ENCODE measurements around the gene CDKAL1.
A peak's percentile ranks its signal among the peaks of the same experiment; 100 is the strongest.
"Not testable (repeated sequence)": the region's sequence is repeated elsewhere in the genome, so short reads cannot be mapped to it uniquely, and the experiment has no call there.

Gene CDKAL1

DNA sequence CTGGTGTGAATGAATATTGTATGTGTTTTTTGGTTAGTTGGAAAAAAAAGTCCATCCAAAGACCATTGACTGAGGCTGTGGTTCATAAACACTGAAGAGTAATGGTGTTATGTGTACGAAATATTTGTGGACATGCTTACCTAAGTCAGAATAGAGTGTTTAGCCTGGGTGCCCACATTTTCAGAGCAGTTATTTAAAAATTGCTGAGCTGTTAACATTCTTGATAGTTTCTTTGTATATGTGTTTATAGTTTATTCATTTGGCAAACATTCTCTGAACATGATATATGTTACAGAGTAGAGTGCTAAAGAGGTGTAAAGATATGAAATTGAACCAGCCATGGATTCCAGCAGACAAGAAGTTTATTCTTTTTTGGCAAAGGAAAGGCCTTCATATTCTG, 20.6 kb downstream of the CDKAL1 start:
- peak in 1 of 2 donors; percentile 1 for DNase-seq

DNA sequence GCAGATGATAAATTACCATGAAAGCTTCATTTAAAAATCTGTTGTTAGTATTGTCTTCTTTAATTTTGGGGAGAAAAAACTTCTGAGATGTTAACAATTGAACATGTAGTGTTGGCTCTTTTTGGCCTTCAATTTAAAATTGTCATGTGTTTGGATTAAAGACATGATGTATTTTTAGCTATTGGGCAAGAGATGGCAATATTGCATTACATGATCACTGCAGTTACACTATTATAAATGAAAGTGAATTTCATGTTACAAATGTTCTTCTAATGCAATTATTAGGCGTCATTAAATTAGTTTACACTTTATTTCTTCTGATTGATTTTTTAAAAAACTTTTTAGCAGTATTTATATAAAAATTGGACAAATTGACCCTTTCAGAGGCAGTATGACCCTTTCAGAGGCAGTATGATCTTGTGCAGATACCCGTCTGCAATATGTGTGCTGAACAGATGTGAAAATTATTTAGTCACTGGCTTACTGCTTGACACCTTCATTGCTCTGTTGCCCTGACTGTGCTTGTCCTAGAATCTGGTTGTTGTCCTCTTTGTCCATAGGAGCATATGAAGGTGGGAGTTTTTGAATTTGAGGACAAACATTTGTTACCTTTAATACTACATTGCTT, 25.8 kb downstream of the CDKAL1 start:
- no peak for DNase-seq

DNA sequence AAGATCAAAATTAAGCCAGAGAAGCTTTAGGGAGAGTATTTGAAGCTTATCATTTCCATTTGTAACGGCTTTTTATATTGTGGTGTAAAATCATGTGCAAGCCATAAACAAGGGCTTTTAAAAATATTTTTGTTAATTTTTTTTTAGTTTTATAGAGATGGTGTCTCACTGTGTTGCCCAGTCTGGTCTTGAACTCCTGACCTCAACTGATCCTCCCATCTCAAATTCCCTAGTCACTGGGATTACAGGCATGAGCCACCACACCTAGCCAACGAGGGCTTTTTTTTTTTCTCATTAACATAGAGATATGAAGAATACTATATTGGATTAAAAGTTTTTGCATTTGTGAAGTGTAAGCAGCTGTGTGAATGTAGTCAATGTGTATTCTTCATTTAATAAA, 29.1 kb downstream of the CDKAL1 start:
- no peak for DNase-seq

DNA sequence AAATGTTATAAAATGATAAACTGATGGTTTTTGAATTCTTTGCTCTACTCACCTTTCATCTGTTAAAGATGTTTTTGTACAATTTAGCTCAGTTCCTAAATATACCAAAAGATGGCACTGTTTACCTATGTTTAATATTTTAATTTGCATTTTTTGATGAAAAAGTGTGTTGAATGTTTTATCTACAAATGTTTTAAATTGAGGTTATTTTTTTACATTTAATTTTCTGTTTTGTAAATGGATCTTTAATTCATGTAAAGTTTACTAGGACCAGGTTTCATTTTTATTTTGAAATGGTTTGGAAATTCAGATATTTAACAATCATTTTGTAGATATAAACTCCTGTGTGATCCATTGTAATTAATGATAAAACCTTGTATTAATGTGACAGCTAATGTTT, 30.0 kb downstream of the CDKAL1 start:
- peak in 1 of 2 donors; percentile 66 for DNase-seq

GRCh38 chr6:20564777-20565176, 30.5 kb downstream of the CDKAL1 start:
- no peak for DNase-seq

DNA sequence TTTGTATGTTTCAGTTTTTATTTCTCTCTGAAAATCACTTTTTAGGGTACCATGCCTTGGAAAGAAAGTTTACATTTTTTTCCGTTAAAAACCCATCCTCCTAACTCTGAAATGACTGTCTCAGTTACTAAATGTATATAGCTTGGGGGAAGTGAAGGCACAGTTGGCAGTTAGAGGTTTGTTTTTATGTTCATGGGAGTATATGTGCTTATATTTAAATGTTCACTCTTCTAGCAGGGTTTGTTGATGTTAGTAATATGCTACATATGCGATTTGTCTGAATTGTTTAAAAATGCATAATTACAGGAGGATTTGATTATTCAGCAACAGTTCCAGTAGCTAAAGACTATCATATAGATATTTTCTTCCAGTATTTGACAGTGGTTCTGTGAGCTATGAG, 31.1 kb downstream of the CDKAL1 start:
- no peak for DNase-seq

DNA sequence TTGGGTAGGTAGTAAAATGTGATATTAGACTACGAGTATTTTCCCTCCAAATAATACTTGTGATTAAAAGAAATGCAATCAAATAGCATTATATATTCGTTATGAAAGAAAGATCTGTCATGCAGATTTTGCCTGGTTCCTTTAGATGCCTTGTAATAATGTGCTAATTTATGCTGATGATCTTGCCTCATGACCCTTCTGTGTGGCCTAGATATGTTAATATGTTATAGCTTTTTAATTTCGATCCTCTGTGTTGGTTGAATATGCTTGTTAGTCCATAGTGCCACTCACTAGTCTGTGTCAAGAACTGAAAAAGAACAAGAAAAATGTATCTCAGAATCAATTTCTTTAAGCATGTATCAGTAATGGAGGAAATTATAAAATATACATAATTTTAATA, 31.9 kb downstream of the CDKAL1 start:
- no peak for DNase-seq

DNA sequence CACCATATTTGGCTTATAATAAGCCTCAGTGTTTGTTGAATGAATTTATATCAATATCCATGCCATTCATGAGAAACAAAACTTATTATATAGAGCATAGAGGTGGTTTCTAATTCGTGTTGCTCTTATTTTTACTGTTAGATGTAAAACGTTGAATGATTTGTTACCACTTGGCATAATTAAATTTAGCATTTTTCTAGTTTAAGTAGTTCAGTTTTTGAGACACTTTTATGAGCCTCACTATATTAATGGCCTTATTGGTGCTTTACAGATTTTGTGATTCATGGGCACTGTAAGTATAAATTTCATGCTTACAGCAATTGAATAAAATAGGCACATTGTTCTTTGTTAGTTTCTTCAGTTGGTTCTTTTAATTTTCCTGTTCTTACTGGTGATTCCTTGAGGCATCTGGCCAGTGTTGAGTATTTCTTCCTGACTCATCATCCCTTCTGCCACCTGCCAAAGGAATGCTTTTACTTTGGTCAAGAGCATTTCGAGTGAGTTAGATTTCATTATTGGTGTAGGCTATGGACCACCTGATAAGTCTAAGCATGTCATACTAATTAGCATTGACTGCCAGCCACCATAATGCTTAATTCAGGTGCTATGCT, 34.8 kb downstream of the CDKAL1 start:
- DNase-seq = no peak

DNA sequence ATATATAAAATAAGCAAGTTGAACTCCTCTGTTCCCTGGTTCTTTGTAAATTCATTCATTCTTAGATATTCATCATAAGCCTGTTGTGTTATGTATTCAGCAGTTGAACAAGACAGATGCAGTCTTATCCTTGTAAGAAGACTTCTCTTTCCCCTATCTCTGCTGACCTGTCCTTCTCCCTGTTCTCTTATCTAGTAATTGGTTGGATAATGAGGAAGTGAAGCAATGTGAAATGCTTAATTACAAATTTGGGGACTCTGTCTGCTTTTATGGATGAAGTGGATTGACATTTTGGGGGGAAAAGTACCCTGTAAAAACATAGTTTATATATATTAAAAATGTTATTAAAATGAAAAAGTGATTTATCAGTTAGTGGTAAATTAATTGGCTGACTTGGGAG, 37.0 kb downstream of the CDKAL1 start:
- no peak for DNase-seq

DNA sequence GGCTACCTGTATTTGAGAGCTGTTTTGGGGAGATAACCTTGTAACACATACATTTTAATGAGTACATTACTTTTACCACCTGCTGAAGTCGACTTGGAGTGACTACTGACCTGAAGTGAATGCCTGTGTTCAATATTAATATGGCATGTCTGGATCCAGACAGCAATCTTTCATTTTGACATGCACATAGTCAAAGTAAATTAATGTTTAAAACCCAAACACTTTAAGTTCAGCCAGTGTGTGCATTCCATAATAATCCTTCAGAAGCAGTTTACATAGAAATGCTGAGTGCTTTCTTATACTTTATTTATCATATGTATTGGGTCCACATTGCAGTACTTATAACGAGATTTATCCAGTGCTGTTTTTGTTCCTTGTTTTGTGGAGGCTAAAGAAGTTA, 38.0 kb downstream of the CDKAL1 start:
- no peak for DNase-seq

DNA sequence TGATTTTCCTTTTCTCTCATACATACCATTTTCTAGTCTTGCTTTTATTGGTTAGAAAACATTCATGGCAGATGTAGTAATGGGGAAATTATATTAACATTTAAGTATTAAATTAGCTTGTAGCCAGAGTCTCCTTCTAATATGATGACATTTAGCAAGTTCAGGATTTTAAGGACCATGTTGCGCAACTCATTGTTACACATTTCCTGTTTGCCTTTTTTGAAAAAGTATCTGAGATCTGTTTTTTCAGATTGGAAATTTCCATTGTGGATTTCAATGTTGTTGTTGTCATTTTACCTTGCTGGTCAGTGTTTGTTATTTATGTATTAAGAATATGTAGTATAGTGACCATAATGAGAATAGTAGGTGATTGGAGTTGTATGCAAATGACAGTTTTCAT, 38.7 kb downstream of the CDKAL1 start:
- DNase-seq = peak; percentile 63 to 77

- DNase-seq = no peak
Measured at GRCh38 chr6:20574355-20574754, 40.1 kb downstream of the CDKAL1 start.

GRCh38 chr6:20575125-20575524, 40.9 kb downstream of the CDKAL1 start:
- no peak for DNase-seq

DNA sequence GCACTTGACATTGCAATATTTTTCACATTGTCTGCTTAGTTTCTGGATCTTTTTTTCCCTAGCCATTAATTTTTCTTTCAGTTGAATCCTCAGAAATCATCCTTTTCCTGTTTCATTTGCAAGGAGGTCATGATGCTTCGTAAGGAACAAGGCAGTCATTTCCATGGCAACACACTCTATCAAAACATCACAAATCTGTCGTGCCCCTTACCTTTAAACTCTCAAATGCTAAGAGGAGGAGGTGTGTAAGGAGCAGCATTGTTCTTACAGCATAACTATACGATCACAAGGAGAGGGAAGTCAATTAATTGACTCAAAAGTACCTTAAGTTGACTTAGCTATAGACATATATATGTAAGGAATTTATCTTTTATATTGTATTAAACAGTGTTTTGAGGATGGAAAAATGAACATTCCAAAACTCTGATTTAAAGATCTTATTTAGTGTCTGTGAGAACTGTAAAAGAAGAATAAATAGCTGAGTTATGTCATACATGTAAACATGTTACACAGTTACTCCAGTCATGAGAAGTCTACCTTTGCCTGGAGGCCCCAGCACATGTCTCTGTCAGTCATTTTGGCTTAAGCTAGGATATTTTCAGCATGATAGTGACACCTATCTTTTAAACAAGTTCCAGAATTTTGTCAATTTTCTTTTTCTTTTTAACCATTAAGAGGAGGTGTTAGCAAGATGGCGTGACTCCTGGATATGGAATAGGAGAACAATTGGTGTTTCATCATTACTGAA, 41.6 kb downstream of the CDKAL1 start:
- no peak for DNase-seq

GRCh38 chr6:20577173-20577688, 43.0 kb downstream of the CDKAL1 start:
- no peak for DNase-seq

- no peak for DNase-seq
Measured at GRCh38 chr6:20581070-20581469, 46.8 kb downstream of the CDKAL1 start.

DNA sequence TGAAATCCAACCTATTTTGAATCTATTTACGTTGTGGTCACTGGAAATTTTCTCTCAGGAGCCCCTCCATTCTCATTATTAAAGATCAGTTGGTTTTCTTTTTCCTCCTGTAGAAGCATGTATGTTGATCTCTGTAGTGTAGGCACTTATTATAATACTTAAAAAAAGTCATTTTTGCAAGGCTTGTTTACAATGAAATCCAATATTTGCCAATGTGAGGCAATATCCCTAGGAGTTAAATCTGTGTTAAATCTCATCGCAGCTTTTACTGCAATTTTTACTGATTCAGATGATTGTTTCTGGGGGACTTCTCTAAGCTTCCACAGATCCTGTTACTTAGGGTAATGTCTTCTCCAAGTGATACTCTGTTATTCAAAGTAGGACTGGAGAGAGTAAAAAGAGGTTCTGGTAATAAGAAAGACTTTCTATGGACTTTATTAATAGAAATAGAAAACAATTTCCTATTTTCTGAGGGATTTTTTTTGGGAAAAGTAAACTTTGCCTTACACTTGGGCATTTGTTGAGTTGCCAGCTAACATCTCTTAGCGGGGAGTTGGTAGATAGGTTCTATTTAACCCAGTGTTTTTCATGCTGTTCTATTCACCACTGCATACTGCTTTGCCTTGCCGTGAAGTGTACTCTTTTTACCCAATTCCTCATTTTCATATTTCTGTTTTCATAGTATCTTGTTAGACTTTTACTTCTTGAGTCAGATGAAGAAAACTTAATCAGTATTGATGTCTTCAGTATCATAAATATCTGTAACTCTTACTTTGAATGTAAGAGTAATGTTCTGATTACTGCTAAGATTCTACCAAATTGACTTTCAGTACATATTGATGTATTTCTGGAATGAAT, 48.6 kb downstream of the CDKAL1 start:
- no peak for DNase-seq

DNA sequence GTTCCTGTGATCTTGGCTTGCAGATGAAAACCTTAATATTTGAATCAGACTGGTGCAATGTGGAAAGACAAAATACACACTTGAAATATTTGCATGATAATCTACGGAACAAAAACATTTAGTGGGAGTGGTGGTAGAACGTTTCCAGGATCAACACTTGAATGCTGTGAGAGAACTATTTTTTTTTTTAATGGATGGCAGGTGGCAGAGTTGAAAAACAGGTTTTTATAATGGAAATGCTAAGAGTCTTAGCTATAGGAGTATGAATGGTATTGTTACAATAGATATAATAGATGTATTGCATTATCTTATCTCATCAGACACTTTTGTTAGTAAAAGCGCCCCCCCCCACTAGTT, 49.2 kb downstream of the CDKAL1 start:
- DNase-seq = no peak

DNA sequence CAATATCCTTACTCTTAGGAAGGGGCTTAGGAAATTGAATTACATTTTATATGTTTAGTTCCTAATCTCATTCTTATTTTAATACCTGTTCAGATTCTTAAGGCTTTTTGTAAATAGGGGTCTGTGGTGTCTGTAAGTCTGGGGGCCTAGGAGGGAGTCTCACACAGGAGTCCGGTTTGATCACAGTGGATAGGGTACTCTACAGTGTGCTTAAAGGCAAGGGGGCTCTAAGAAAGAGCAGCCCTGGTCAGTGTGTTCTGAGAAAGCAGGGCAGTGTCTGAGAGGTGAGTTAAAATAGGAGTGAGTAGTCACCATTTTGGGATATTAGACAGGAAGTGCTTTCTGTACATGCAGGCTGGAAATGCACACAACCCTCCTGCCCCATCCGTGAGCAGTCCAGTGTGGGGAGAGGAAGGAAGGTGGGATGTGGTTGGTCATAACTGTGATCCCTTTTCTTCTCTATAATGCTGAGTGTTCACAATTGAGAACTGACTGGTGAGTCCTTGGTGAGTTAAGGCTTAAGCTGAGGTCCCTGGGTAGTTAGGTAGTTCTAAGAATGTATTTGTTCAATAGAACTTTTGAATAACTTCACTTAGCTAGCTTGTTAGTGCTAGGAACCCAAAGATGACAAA, 50.0 kb downstream of the CDKAL1 start:
- DNase-seq = no peak

DNA sequence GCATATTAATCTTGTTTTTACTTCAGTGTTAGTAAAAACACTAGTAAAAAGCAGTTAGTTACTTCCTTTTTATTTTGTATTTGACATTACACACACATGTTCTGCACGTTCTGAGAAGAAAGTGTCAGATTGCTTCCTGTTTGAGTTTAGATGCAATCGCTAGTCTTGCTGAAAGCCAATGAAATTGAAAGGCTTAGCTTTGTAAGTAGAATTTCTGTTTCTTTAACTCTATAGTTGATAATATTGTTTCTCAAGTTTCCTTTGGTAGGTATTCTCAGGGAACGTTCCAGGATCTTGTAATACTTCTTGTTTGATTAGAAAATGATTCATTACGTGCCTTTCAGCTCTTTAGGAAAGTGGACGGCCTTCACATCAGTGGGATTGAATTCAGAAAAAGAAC, 55.0 kb downstream of the CDKAL1 start:
- peak; percentile 14 to 43 for DNase-seq

DNA sequence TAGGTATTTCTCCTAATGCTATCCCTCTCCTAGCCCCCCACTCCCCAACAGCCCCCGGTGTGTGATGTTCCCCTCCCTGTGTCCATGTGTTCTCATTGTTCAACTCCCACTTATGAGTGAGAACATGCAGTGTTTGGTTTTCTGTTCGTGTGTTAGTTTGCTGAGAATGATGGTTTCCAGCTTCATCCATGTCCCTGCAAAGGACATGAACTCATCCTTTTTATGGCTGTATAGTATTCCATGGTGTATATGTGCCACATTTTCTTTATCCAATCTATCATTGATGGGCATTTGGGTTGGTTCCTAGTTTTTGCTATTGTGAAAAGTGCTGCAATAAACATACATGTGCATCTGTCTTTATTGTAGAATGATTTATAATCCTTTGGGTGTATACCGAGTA, 56.2 kb downstream of the CDKAL1 start:
- DNase-seq = not testable (repeated sequence)

GRCh38 chr6:20594299-20594853, 60.1 kb downstream of the CDKAL1 start:
- DNase-seq = not testable (repeated sequence)
